Ovary (tissue), 3 donors: ENCODE data around the gene CDKN1B.

Source experiments
- CTCF ChIP-seq, 3 donors: fragments of 450-650 bp in 2 of 3; fragments of 200-600 bp in 1 of 3; IDR thresholded peaks; one replicate each; pipeline versions ENCODE4 v1.5.1 to v1.8.0; 2016 to 2022; ENCODE audit warnings: antibody characterized with exemption in 3 of 3, mild to moderate bottlenecking in 1 of 3
- EP300 ChIP-seq: sonication (generic); formaldehyde crosslinking; IDR thresholded peaks from one replicate; pipeline ENCODE4 v1.6.1; 2017; ENCODE audit warnings: antibody characterized with exemption
- POLR2A ChIP-seq: fragments of 450-650 bp; IDR thresholded peaks from one replicate; pipeline ENCODE4 v1.6.1; 2017; ENCODE audit warnings: antibody characterized with exemption, mild to moderate bottlenecking, moderate library complexity
- donor health status: DM: no; HTN: no; CAD: no.

- no peak for TF ChIP-seq EP300
- no peak for TF ChIP-seq CTCF (IDR thresholded peaks at IDR 0.05)
- TF ChIP-seq POLR2A, result no peak
Observed at GRCh38 chr12:12718853-12719252, 1.7 kb downstream of the CDKN1B start.
